Loucy (cell line): ENCODE data around the gene ENO4.

Experiments used
- H2AFZ ChIP-seq: fragments of 200-600 bp; sonication (generic); 2 replicates; pipeline ENCODE4 v1.6.0; 2016; ENCODE audit warnings: antibody characterized with exemption, mild to moderate bottlenecking, low read length, moderate library complexity
- H3F3A ChIP-seq: fragments of 200-600 bp; 2 replicates; pipeline ENCODE4 v1.6.0; 2016; ENCODE audit warnings: antibody characterized with exemption, low read depth, mild to moderate bottlenecking
- H3K27me3 ChIP-seq: fragments of 200-600 bp; sonication (generic); 2 replicates; pipeline ENCODE4 v1.6.1; 2014; ENCODE audit warnings: low read length, mild to moderate bottlenecking; ENCODE audit not compliant: insufficient read depth, poor library complexity, severe bottlenecking
- H3K36me3 ChIP-seq: fragments of 200-600 bp; sonication (generic); 2 replicates; pipeline ENCODE4 v1.6.1; 2016; ENCODE audit warnings: low read length; ENCODE audit not compliant: insufficient read depth
- H3K4me1 ChIP-seq: fragments of 200-600 bp; sonication (generic); 2 replicates; pipeline ENCODE4 v1.5.1; 2014; ENCODE audit warnings: low read length, mild to moderate bottlenecking; ENCODE audit not compliant: insufficient read depth, poor library complexity, severe bottlenecking
- H3K4me2 ChIP-seq: fragments of 200-600 bp; sonication (generic); 2 replicates; pipeline ENCODE4 v1.6.0; 2014; ENCODE audit warnings: antibody characterized with exemption, low read length, low read depth, mild to moderate bottlenecking; ENCODE audit not compliant: poor library complexity, severe bottlenecking
- H3K4me3 ChIP-seq: fragments of 200-600 bp; sonication (generic); 2 replicates; pipeline ENCODE4 v1.5.1; 2014; ENCODE audit warnings: low read length, mild to moderate bottlenecking, mixed read lengths; ENCODE audit not compliant: poor library complexity, severe bottlenecking
- H3K79me2 ChIP-seq: fragments of 200-600 bp; sonication (generic); 2 replicates; pipeline ENCODE4 v1.6.1; 2014; ENCODE audit warnings: low read length; ENCODE audit not compliant: insufficient read depth
- H3K9ac ChIP-seq: fragments of 200-600 bp; sonication (generic); 2 replicates; pipeline ENCODE4 v1.6.0; 2014; ENCODE audit warnings: mild to moderate bottlenecking, low read depth, low read length, moderate library complexity; ENCODE audit not compliant: poor library complexity, severe bottlenecking
- H3K9me2 ChIP-seq: fragments of 200-600 bp; sonication (generic); replicated peaks from 2 replicates; pipeline ENCODE4 v1.6.1; 2016; ENCODE audit warnings: low read depth, low read length, mixed read lengths
- H3K9me3 ChIP-seq: fragments of 200-600 bp; sonication (generic); 2 replicates; pipeline ENCODE4 v1.6.1; 2014; ENCODE audit warnings: mild to moderate bottlenecking, antibody characterized with exemption, low read length, low read depth; ENCODE audit not compliant: insufficient read depth
- H4K20me1 ChIP-seq: fragments of 200-600 bp; sonication (generic); 2 replicates; pipeline ENCODE4 v1.6.0; 2014; ENCODE audit warnings: antibody characterized with exemption, low read length, mild to moderate bottlenecking; ENCODE audit not compliant: insufficient read depth, poor library complexity, severe bottlenecking
- EZH2phosphoT487 ChIP-seq: fragments of 200-600 bp; IDR thresholded peaks from 2 replicates; pipeline ENCODE4 v1.6.1; 2018; ENCODE audit warnings: antibody characterized with exemption, mild to moderate bottlenecking, moderate library complexity, borderline replicate concordance
- TF ChIP-seq, protein P1 (sequence below): fragments of 200-600 bp; sonication (generic); conservative IDR thresholded peaks from 2 replicates; pipeline ENCODE4 v1.5.1; 2014; ENCODE audit warnings: mild to moderate bottlenecking, antibody characterized with exemption, low read length

The ENO4 gene

GRCh38 chr10:116877391-116877790 lies 28.1 kb downstream of the ENO4 start:
- no peak for TF ChIP-seq EZH2phosphoT487
- TF ChIP-seq, protein P1, sequence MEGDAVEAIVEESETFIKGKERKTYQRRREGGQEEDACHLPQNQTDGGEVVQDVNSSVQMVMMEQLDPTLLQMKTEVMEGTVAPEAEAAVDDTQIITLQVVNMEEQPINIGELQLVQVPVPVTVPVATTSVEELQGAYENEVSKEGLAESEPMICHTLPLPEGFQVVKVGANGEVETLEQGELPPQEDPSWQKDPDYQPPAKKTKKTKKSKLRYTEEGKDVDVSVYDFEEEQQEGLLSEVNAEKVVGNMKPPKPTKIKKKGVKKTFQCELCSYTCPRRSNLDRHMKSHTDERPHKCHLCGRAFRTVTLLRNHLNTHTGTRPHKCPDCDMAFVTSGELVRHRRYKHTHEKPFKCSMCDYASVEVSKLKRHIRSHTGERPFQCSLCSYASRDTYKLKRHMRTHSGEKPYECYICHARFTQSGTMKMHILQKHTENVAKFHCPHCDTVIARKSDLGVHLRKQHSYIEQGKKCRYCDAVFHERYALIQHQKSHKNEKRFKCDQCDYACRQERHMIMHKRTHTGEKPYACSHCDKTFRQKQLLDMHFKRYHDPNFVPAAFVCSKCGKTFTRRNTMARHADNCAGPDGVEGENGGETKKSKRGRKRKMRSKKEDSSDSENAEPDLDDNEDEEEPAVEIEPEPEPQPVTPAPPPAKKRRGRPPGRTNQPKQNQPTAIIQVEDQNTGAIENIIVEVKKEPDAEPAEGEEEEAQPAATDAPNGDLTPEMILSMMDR = no peak
- no peaks in the 10 kb centered on the region for H3K9me2 ChIP-seq
- no peaks in the 10 kb centered on the region for H3K27me3 ChIP-seq
- no peak overlapping the region for H2AFZ ChIP-seq
- no peaks in the 10 kb centered on the region for H3K4me1 ChIP-seq
- H3F3A ChIP-seq = no peaks in the 10 kb centered on the region
- H4K20me1 ChIP-seq = no peaks in the 10 kb centered on the region
- no peaks in the 10 kb centered on the region for H3K36me3 ChIP-seq
- H3K9me3 ChIP-seq = no peaks in the 10 kb centered on the region
- H3K9ac ChIP-seq = no peak overlapping the region
- no peak overlapping the region for H3K4me2 ChIP-seq
- H3K4me3 ChIP-seq = no peak overlapping the region
- H3K79me2 ChIP-seq = no peaks in the 10 kb centered on the region

GRCh38 chr10:116878123-116878522 lies 28.8 kb downstream of the ENO4 start:
- Histone ChIP-seq H3K27me3 (no peaks in the 10 kb centered on the region), H4K20me1 (no peaks in the 10 kb centered on the region), H3K4me2 (no peak overlapping the region), H3K9ac (no peak overlapping the region), H3K9me2 (no peaks in the 10 kb centered on the region), H3K36me3 (no peaks in the 10 kb centered on the region), H3K4me1 (no peaks in the 10 kb centered on the region), H3K9me3 (no peaks in the 10 kb centered on the region), H2AFZ (no peak overlapping the region), H3K79me2 (no peaks in the 10 kb centered on the region), H3K4me3 (no peak overlapping the region), H3F3A (no peaks in the 10 kb centered on the region)
- TF ChIP-seq, protein P1 = no peak
- no peak for TF ChIP-seq EZH2phosphoT487

DNA sequence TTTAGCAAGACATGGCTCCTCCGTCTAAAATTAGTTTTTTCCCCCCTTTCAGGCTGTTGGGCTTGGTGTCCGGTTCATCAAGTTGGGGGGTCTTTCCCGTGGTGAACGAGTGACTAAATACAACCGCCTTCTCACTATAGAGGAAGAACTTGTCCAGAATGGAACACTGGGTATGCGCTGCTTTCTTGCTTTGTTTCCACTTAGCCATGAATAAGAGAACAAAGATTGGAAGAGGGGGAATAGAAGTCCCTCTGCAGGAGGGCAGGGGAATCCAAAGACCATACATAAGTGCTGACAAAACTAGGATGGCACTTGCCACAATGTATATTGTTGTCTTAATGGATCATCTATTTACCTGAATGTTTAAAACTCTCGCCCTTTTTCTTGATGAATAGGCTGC lies 30.5 kb downstream of the ENO4 start:
- no peaks in the 10 kb centered on the region for H3K9me2 ChIP-seq
- no peak for TF ChIP-seq EZH2phosphoT487
- TF ChIP-seq, protein P1 = no peak
- no peaks in the 10 kb centered on the region for H3K36me3 ChIP-seq
- H4K20me1 ChIP-seq = no peaks in the 10 kb centered on the region
- H3K9ac ChIP-seq = no peak overlapping the region
- no peak overlapping the region for H3K4me2 ChIP-seq
- H3K79me2 ChIP-seq = no peaks in the 10 kb centered on the region
- no peak overlapping the region for H2AFZ ChIP-seq
- no peak overlapping the region for H3K4me3 ChIP-seq
- no peaks in the 10 kb centered on the region for H3F3A ChIP-seq
- H3K4me1 ChIP-seq = no peaks in the 10 kb centered on the region
- H3K9me3 ChIP-seq = no peaks in the 10 kb centered on the region
- no peaks in the 10 kb centered on the region for H3K27me3 ChIP-seq
